ENCODE data around the gene SPON1.

GRCh38 chr11:14042686-14043465, 80.4 kb downstream of the SPON1 start:
- no peak for TF ChIP-seq CTCF (IDR thresholded peaks at IDR 0.05; ENCODE audit: borderline replicate concordance, extremely low read depth, low read length, poor library complexity, severe bottlenecking)
- TF ChIP-seq EZH2 (IDR thresholded peaks at IDR 0.05; ENCODE audit: borderline replicate concordance, low read depth, low read length, severe bottlenecking), result no peak
